Stimulated activated CD8-positive, alpha-beta memory T cell treated with anti-CD3 and anti-CD28 coated beads, Interleukin-7, amount 100 ng/mL, for 24 hours (primary cell): ENCODE data around the gene RPS6KA5.
"Not testable (repeated sequence)": the region's sequence is repeated elsewhere in the genome, so short reads cannot be mapped to it uniquely, and the experiment has no call there.

ENCODE experiments used
- DNase-seq: peaks from one replicate; pipeline ENCODE4 v3.0.0-alpha.2; 2020; ENCODE audit warnings: low read depth

The RPS6KA5 gene

DNA sequence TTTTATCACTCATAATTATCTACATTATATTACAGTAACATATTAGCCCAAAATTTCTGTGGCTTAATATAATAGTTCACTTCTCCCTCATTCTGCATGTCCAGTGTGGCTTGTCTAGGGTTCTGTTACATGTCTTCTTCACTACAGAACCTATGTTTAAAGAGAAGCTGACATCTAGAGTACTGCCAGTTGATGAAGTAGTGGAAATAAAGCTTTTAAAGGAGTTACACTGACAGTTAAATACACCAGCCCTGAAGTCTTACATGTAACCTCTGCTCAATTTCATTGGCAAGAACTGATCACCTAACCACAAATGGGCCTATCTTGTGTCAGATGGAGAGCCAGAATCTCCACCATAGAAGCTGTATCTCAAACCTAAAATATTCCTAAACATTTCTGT is 32.9 kb downstream of the RPS6KA5 start:
- no peak for DNase-seq

DNA sequence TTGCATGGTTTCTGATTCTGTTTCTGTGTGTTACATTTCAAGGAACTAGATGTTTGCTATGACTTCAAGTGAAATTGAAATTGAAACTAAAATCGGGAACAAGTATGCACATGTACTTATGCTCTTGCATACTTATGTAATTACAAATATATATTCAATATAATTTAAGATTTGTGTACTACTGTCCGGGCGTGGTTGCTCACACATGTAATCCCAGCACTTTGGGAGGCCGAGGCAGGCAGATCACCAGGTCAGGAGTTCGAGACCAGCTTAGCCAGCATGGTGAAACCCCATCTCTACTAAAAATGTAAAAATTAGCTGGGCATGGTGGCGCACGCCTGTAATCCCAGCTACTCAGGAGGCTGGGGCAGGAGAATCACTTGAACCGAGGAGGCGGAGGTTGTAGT is 37.8 kb downstream of the RPS6KA5 start:
- not testable (repeated sequence) for DNase-seq

- no peak for DNase-seq
These were observed 38.3 kb downstream of the RPS6KA5 start for GRCh38 chr14:91021991-91022621.

DNA sequence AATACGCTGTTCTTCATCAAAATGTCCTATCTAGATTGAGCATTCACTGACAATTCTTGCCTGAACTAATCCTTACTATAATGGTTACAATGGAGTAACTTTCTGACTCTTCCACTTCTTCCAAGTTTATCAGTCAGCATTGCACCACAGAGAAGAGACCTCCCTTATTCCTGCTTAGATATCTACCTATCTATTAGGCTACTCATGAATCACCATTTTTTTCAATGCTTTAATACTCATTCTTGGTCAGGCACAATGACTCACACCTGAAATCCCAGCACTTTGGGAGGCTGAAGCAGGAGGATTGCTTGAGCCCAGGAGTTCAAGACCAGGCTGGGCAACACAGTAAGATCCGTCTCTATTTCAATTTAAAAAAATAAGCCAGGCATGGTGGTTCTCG is 39.3 kb downstream of the RPS6KA5 start:
- DNase-seq = no peak

DNA sequence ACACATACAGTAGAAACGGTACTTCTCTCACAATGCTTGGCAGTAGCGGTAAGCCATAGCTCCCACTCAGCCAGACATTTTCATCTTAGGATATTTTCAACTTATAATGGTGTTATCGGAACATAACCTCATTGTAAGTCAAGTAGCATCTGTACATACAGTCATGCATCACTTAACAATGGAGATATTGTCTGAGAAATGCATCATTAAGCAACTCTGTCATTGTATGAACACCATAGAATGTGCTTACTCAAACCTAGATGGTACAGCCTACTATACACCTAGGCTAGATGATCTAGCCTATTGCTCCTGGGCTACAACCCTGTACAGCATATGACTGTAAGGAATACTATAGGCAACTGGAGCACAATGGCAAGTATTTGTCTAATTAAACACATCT is 40.8 kb downstream of the RPS6KA5 start:
- DNase-seq = no peak

DNA sequence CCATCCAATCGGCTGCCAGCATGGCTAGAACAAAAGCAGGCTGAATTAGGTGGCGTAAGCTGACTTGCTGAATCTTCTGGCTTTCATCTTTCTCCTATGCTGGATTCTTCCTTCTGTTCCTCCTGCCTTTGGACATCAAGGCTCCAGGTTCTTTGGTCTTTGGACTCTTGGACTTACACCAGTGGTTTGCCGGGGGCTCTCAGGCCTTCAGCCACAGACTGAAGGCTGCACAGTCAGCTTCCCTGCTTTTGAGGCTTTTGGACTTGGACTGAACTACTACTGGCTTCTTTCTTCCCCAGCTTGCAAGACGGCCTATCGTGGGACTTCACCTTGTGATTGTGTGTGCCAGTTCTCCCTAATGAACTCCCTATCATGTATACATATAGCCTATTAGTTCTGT is 42.0 kb downstream of the RPS6KA5 start:
- no peak for DNase-seq

GRCh38 chr14:91016800-91017410 is 43.5 kb downstream of the RPS6KA5 start:
- DNase-seq = no peak

DNA sequence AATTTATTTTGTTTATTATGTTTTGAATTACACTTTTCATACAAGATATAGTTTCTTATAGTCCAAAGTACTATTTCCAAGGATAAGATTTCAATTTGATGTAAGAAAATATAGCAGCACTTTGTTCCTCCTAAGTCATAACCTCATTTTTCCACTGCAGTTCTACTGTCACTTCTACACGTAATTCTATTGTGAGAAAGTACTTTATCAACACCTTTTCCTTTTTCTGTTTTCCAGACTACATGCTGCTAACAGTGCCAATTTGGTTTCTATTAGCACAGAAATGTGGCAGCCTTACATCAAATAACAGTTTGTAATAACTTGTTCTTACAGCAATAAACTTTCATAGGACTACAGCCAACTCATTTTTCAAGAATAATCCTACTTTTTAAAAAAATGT is 45.0 kb downstream of the RPS6KA5 start:
- DNase-seq = no peak

GRCh38 chr14:91012045-91012444 is 48.4 kb downstream of the RPS6KA5 start:
- DNase-seq = no peak

DNA sequence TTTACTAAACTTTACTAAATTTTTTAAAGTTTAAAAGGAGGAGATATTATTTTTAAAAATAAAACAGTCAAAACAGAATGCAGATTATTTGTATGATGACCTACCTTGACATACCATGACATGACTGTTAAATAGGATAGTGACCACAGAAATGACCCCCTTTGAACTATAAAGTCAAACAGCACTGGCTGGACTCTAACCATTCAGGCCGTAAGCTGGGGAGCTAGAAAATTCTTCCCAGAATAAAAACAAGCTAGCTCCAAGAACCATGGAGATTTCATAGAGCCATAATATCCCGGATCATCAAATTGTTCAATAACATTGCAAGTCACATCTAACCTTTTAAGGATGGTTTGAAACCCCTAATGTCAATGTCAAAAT is 50.3 kb downstream of the RPS6KA5 start:
- no peak for DNase-seq

GRCh38 chr14:91009501-91010152 is 50.8 kb downstream of the RPS6KA5 start:
- DNase-seq = no peak

DNA sequence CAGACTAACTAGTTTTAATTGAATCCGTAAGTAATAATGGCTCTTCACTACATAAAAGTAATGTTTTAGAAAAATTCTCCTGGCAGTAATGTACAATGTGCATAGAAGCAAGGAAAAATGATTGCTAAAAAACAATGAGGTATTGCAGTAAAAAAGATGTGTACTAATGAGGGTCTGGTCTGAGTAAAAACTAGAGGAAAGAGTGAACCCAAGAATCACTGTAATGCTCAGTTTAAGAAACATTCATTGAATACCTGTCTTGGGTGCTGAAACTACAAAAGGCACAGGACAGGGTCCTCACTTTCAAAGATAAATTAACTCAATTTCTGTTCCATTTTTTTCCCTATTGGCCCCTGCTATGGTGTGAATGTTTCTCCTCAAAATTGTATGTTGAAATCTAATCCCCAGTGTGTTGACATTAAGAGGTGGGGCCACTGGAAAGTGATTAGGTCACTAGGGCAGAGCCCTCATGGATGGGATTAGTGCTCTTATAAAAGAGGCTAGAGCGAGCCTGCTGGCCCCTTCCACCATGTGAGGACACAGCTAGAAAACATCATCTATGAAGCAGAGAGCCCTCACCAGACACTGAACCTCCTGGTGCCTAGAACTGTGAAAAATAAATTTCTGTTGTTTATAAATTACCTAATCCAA is 51.6 kb downstream of the RPS6KA5 start:
- no peak for DNase-seq

GRCh38 chr14:91005716-91006115 is 54.7 kb downstream of the RPS6KA5 start:
- no peak for DNase-seq

GRCh38 chr14:91004987-91005386 is 55.5 kb downstream of the RPS6KA5 start:
- DNase-seq = no peak

GRCh38 chr14:90999299-90999698 is 61.1 kb downstream of the RPS6KA5 start:
- DNase-seq = no peak

- DNase-seq = no peak
These were observed 63.5 kb downstream of the RPS6KA5 start for GRCh38 chr14:90996967-90997366.

GRCh38 chr14:90995785-90996184 is 64.7 kb downstream of the RPS6KA5 start:
- DNase-seq = no peak

- DNase-seq = no peak
These were observed 66.6 kb downstream of the RPS6KA5 start for GRCh38 chr14:90993792-90994191.

GRCh38 chr14:90991690-90992443 is 68.6 kb downstream of the RPS6KA5 start:
- DNase-seq = no peak

DNA sequence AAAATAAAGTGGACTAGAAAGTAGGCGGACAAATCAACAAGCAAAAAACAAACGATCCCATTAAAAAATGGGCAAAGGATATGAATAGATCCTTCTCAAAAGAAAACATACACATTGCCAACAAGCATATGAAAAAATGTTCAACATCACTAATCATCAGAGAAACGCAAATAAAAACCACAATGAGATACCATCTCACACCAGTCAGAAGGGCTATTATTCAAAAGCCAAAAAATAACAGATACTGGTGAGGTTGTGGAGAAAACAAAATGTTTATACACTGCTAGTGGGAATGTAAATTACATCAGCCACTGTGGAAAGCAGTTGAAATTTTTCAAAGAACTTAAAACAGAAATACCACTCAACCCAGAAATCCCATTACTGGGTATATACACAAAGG is 70.3 kb downstream of the RPS6KA5 start:
- DNase-seq = no peak

- DNase-seq = no peak
These were observed 73.3 kb downstream of the RPS6KA5 start for GRCh38 chr14:90987140-90987539.

- DNase-seq = no peak
These were observed 73.9 kb downstream of the RPS6KA5 start for GRCh38 chr14:90986510-90986909.
